ENCODE measurements around the gene SEC24B.

The SEC24B gene

DNA sequence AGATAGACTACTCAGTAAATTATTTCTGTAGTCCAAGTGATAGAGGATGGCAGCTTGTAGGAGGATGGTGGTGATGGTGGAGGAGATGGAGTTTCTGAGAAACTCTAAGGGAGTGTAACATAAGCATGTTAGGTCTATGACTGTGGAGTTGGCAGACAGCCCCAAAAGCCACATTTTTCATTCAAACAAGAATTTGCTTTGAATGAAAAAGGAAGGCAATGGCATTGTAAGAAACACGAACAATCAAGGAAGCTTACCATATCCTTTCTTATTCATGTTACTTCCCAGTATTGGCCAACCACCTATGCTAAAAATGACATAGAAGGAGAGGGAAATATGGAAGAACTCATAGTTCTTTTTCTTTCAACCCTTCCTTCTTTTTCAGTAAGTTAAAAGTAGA, 18.7 kb upstream of the SEC24B start:
- TF ChIP-seq CTCF (IDR thresholded peaks at IDR 0.05) = no peak

GRCh38 chr4:109418588-109418987, 15.0 kb upstream of the SEC24B start:
- no peak for TF ChIP-seq CTCF (IDR thresholded peaks at IDR 0.05)

- no peak for TF ChIP-seq CTCF (IDR thresholded peaks at IDR 0.05)
These were observed 13.9 kb upstream of the SEC24B start for GRCh38 chr4:109419679-109420078.

- TF ChIP-seq CTCF (IDR thresholded peaks at IDR 0.05) = no peak
These were observed 9.3 kb upstream of the SEC24B start for GRCh38 chr4:109424093-109424841.

DNA sequence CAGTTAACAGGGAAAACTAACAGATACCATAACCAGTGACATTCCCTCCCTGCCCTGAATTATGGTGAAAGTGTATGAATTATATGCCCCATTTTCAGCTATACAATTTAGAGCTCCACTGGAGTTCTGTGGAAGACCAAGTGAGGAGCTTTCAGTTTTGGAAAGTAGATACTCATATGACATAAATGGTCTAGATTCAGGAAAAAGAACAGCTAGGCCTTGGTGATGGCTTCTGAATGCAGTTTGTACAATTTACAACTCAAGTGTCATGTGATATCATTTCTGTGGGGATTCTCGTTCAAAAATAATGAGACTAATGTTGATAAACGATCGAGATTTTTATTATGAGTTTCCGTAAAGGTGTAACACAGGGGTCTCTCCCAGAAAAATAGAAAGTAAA, 8.2 kb upstream of the SEC24B start:
- TF ChIP-seq CTCF (IDR thresholded peaks at IDR 0.05) = no peak

DNA sequence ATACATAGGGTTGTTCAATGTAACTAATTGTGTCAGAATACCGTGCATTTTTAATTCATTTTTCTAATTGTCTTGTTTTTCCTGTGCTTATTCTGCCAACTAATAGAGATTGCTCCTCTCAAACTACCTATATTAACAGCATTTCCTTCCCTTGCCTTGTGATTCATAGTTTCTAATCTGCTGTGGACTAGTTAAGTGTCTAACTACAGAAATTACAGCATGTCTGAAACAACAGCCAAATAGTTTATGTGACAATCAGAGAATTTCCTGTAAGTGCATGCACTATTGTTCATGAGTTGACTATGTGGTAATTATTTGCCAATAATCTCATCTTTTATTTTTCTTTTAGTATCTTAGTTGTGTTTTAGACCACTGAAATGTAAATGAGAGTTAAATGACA, 4.1 kb upstream of the SEC24B start:
- no peak for TF ChIP-seq CTCF (IDR thresholded peaks at IDR 0.05)

- no peak for TF ChIP-seq CTCF (IDR thresholded peaks at IDR 0.05)
These were observed 1.4 kb upstream of the SEC24B start for GRCh38 chr4:109432203-109432602.

DNA sequence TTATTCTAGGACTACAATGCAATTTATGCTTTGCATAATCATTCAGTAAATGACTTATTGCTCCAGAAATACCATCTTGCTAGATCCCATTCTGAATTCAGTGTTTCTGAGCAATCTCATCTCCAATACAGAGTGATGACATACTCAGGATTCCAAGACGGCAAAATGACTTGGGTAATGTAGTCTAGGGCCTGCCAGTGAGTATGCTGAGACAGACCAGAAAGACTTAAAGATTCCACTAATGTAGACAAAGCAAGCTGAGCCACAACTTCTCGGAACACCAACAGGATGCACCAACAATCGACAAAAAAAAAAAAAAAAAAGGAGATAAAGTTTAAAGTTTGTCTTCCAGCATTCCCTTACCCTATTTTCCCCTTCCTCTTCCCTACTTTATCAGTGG, 919 bp upstream of the SEC24B start:
- no peak for TF ChIP-seq CTCF (IDR thresholded peaks at IDR 0.05)
